Liver (tissue), 9 donors: ENCODE results near the gene KCNMA1. TPM values are rescaled to one million over a fixed set of nuclear protein-coding genes. Genes with fewer than 3 reads are reported as not detected.

Experiments
- DNase-seq: peaks from one replicate; pipeline ENCODE4 v3.0.0-alpha.2; 2017; ENCODE audit warnings: low spot score
- H3K27ac ChIP-seq, 2 donors: one replicate each; pipeline ENCODE4 v1.7.0; 2013; ENCODE audit warnings: inconsistent platforms in 2 of 2, low read length in 2 of 2, control low read depth in 1 of 2, low read depth in 1 of 2, mild to moderate bottlenecking in 1 of 2
- H3K27me3 ChIP-seq, 4 donors: one replicate each; pipeline versions ENCODE4 v1.6.1 to v1.7.0; 2013; ENCODE audit warnings: low read length in 3 of 4, inconsistent platforms in 1 of 4, mild to moderate bottlenecking in 1 of 4, moderate library complexity in 1 of 4; ENCODE audit not compliant: control insufficient read depth in 4 of 4, insufficient read depth in 4 of 4
- H3K36me3 ChIP-seq, 4 donors: one replicate each; pipeline versions ENCODE4 v1.6.1 to v1.7.0; 2013; ENCODE audit warnings: low read length in 3 of 4, mild to moderate bottlenecking in 3 of 4, low read depth in 1 of 4, moderate library complexity in 1 of 4; ENCODE audit not compliant: control insufficient read depth in 4 of 4, insufficient read depth in 3 of 4
- H3K4me1 ChIP-seq, 4 donors: one replicate each; pipeline versions ENCODE4 v1.6.1 to v1.7.0; 2013; ENCODE audit warnings: low read length in 3 of 4, mild to moderate bottlenecking in 3 of 4, moderate library complexity in 1 of 4; ENCODE audit not compliant: control insufficient read depth in 4 of 4, insufficient read depth in 4 of 4
- H3K4me3 ChIP-seq, 3 donors: one replicate each; pipeline versions ENCODE4 v1.6.1 to v1.7.0; 2013; ENCODE audit warnings: low read length in 3 of 3, control low read depth in 1 of 3, low read depth in 1 of 3, mild to moderate bottlenecking in 1 of 3
- H3K9ac ChIP-seq, 2 donors: one replicate each; pipeline ENCODE4 v1.7.0; 2013; ENCODE audit warnings: low read length in 2 of 2, mild to moderate bottlenecking in 2 of 2, moderate library complexity in 2 of 2, control low read depth in 1 of 2, low read depth in 1 of 2
- H3K9me3 ChIP-seq, 4 donors: one replicate each; pipeline versions ENCODE4 v1.6.1 to v1.7.0; 2013; ENCODE audit warnings: low read length in 3 of 4; ENCODE audit not compliant: control insufficient read depth in 4 of 4
- CTCF ChIP-seq: fragments of 150-350 bp; IDR thresholded peaks from 2 replicates; pipeline ENCODE4 v1.5.1; 2017; ENCODE audit warnings: improper control_type of control experiment, low read depth, low read length; ENCODE audit not compliant: missing input control
- FOXA1 ChIP-seq: IDR thresholded peaks from 2 replicates; pipeline ENCODE4 v1.6.1; 2016; ENCODE audit warnings: antibody characterized with exemption
- FOXA2 ChIP-seq: IDR thresholded peaks from 2 replicates; pipeline ENCODE4 v1.6.1; 2016; ENCODE audit warnings: antibody characterized with exemption
- HNF4A ChIP-seq, 2 donors: conservative IDR thresholded peaks; 2 replicates each; pipeline ENCODE4 v1.6.1; 2016; ENCODE audit warnings: antibody characterized with exemption in 2 of 2, mild to moderate bottlenecking in 2 of 2
- JUND ChIP-seq, 2 donors: IDR thresholded peaks; 2 replicates each; pipeline ENCODE4 v1.6.1; 2016; ENCODE audit warnings: antibody characterized with exemption in 2 of 2
- MAX ChIP-seq: IDR thresholded peaks from 2 replicates; pipeline ENCODE4 v1.6.1; 2016; ENCODE audit warnings: antibody characterized with exemption
- NR2F2 ChIP-seq: IDR thresholded peaks from 2 replicates; pipeline ENCODE4 v1.6.1; 2016; ENCODE audit warnings: antibody characterized with exemption
- RAD21 ChIP-seq, 2 donors: IDR thresholded peaks; 2 replicates each; pipeline ENCODE4 v1.6.1; 2016; ENCODE audit warnings: antibody characterized with exemption in 2 of 2, mild to moderate bottlenecking in 2 of 2
- RXRA ChIP-seq, 2 donors: IDR thresholded peaks; 2 replicates each; pipeline ENCODE4 v1.6.1; 2017 to 2018; ENCODE audit warnings: antibody characterized with exemption in 2 of 2, mild to moderate bottlenecking in 1 of 2
- TAF1 ChIP-seq: conservative IDR thresholded peaks from 2 replicates; pipeline ENCODE4 v1.6.1; 2016; ENCODE audit warnings: antibody characterized with exemption, mild to moderate bottlenecking
- YY1 ChIP-seq: IDR thresholded peaks from 2 replicates; pipeline ENCODE4 v1.6.1; 2016; ENCODE audit warnings: antibody characterized with exemption, mild to moderate bottlenecking
- ZBTB33 ChIP-seq: IDR thresholded peaks from 2 replicates; pipeline ENCODE4 v1.6.1; 2016; ENCODE audit warnings: antibody characterized with exemption
- WGBS: extraction: QIAGEN DNeasy Blood & Tissue Kit; methylation state at CpG from one replicate; pipeline ENCODE4 v1.1.7; 2013; 5-methylcytosine and 5-hydroxymethylcytosine counted together
- polyA plus RNA-seq, 2 donors: library from polyadenylated mRNA; stranded (reverse) in 1 of 2; unstranded in 1 of 2; fragments of 200-250 nt in 1 of 2; fragments of >200 nt in 1 of 2; fragmentation: Nextera tagmentation in 1 of 2; extraction: Ambion mirVana in 1 of 2; gene quantifications; one replicate each; pipeline versions ENCODE4 v1.2.1 to v1.2.3, GENCODE V29; 2013 to 2015
- total RNA-seq, 2 donors: library from RNA; depleted of rRNA; stranded (reverse); fragments of >200 nt; gene quantifications; one replicate each; pipeline ENCODE4 v1.2.3, GENCODE V29; 2014
- TF ChIP-seq, protein P1 (sequence below): IDR thresholded peaks from 2 replicates; pipeline ENCODE4 v1.6.1; 2016; ENCODE audit warnings: antibody characterized with exemption
- donor health status: healthy.
- donor health status: healthy.
- donor health status: healthy.
- donor health status: healthy.
- donor health status: healthy.

The KCNMA1 gene
- total and polyA plus RNA-seq, 4 donors = 2.5 to 9.7 (median 4.7) TPM

DNA sequence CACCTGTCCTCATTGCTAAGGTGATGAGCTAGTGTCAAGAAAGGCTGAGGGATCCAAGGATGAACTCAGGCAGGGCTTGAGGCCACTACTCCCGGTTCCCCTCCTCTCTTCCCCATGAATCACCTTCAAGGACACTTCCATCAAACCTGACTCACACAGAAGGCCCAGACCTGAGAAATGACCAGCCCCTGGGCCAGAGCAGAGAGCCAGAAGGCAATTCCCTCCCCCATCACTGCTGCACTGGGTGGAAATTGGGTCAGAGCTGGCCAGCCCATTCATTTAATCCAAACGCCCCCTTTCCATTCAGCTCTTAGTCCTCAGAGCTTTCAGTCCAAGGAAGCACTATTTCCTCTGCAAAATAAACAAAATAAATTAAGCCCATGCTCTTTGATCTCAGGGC lies 182.0 kb downstream of the KCNMA1 start (continued):
- no peak for TF ChIP-seq TAF1
- no peak for TF ChIP-seq RXRA (IDR thresholded peaks at IDR 0.05)

DNA sequence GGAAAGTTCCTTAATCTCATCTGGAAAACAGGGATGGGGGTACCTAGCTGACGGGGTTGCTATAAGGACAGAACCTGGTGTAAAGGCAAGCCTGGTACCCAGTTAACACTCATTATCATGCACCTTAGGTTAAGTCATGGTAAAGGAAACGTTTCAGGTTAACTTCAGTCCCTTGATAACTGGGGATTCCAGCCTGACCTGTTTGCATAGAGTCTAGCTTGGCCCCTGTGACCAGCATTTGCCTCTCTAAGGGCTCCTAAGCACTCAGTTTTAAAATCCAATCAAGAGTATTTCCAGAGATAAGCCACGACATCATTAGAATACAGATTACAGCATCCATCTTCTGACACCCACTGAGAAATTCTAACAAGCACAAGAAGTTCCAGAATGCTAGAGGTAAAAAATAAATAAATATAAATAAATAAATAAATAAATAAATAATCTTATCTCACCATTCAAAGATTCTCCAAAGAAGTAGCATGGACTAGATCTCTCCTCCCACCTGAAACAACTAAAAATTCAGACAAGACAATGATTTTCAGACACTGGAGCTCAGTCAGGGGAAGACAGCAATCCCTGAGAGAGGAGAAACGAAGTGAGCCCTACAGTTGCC lies 184.6 kb downstream of the KCNMA1 start:
- WGBS = 87% methylated on average over 4 of the region's 4 CpGs
- Histone ChIP-seq H3K27ac (no peak overlapping the region), H3K4me1 (peaks cover 2 to 17% (median 12%) of the 10 kb centered on the region in 4 donors), H3K9me3 (no peaks in the 10 kb centered on the region), H3K27me3 (no peaks in the 10 kb centered on the region), H3K4me3 (no peak overlapping the region), H3K9ac (no peak overlapping the region), H3K36me3 (no peaks in the 10 kb centered on the region)
- no peak for DNase-seq
- TF ChIP-seq MAX (no peak), FOXA1 (no peak)

- 42% methylated on average over 2 of the region's 2 CpGs for WGBS
- H3K36me3 ChIP-seq = no peaks in the 10 kb centered on the region
- no peak overlapping the region for H3K4me3 ChIP-seq
- DNase-seq = no peak
- no peak overlapping the region for H3K9ac ChIP-seq
- peaks cover 2 to 17% (median 12%) of the 10 kb centered on the region in 4 donors for H3K4me1 ChIP-seq
- no peaks in the 10 kb centered on the region for H3K27me3 ChIP-seq
- no peaks in the 10 kb centered on the region for H3K9me3 ChIP-seq
- H3K27ac ChIP-seq = no peak overlapping the region
- TF ChIP-seq FOXA2 (peak; percentile 89), RAD21 (IDR thresholded peaks at IDR 0.05) (peak; percentile 33 to 36), MAX (peak; percentile 13), NR2F2 (no peak), CTCF (no peak), JUND (IDR thresholded peaks at IDR 0.05) (peak in 1 of 2 donors; percentile 68), YY1 (no peak), TAF1 (no peak), HNF4A (conservative IDR thresholded peaks at IDR 0.05) (peak; percentile 63 to 74), FOXA1 (peak; percentile 80), RXRA (IDR thresholded peaks at IDR 0.05) (peak; percentile 31 to 54), ZBTB33 (no peak)
- TF ChIP-seq, protein P1, sequence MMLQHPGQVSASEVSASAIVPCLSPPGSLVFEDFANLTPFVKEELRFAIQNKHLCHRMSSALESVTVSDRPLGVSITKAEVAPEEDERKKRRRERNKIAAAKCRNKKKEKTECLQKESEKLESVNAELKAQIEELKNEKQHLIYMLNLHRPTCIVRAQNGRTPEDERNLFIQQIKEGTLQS = no peak
Measured at GRCh38 chr10:77451886-77452285, 185.7 kb downstream of the KCNMA1 start.
